GM19035 (cell line): ENCODE measurements around the gene SPDYE2B.
"Not testable (repeated sequence)": the region's sequence is repeated elsewhere in the genome, so short reads cannot be mapped to it uniquely, and the experiment has no call there.

Experiments used
- ATAC-seq: cut with Tn5 transposase; IDR thresholded peaks from one replicate; pipeline ENCODE4 v1.9.1; 2021; ENCODE audit not compliant: unreplicated experiment

SPDYE2B gene

GRCh38 chr7:102698962-102699750 is 49.0 kb downstream of the SPDYE2B start:
- not testable (repeated sequence) for ATAC-seq
